Neural cell (in vitro differentiated cells): ENCODE measurements around the gene UBAP2L. TPM values are rescaled to one million over a fixed set of nuclear protein-coding genes. Genes with fewer than 3 reads are reported as not detected.
A peak's percentile ranks its signal among the peaks of the same experiment; 100 is the strongest.

Source experiments
- H2AFZ ChIP-seq: fragments of 200-600, 300-800 bp; sonication (generic), shearing (Covaris generic); 2 replicates; pipeline ENCODE4 v1.6.0; 2014; ENCODE audit warnings: low read depth, mild to moderate bottlenecking, antibody characterized with exemption, low read length, moderate library complexity
- H3F3A ChIP-seq: fragments of 200-600 bp; shearing (Covaris generic); 2 replicates; pipeline ENCODE4 v1.6.1; 2016; ENCODE audit warnings: mild to moderate bottlenecking, moderate library complexity, mixed read lengths, antibody characterized with exemption, low read length; ENCODE audit not compliant: insufficient read depth, poor library complexity, severe bottlenecking
- H3K27ac ChIP-seq: fragments of 200-600, 300-800 bp; sonication (generic), shearing (Covaris generic); 2 replicates; pipeline ENCODE4 v1.5.1; 2014; ENCODE audit warnings: mild to moderate bottlenecking, low read length, moderate library complexity
- H3K27me3 ChIP-seq: fragments of 300-800, 200-600 bp; sonication (generic), shearing (Covaris generic); 2 replicates; pipeline ENCODE4 v1.6.0; 2014; ENCODE audit warnings: mild to moderate bottlenecking, low read depth, low read length, moderate library complexity; ENCODE audit not compliant: insufficient read depth
- H3K36me3 ChIP-seq: fragments of 300-800, 200-600 bp; sonication (generic), shearing (Covaris generic); 2 replicates; pipeline ENCODE4 v1.5.1; 2014; ENCODE audit warnings: mild to moderate bottlenecking, antibody characterized with exemption, low read length, moderate library complexity; ENCODE audit not compliant: insufficient read depth
- H3K4me2 ChIP-seq: fragments of 300-800, 200-600 bp; sonication (generic), shearing (Covaris generic); 2 replicates; pipeline ENCODE4 v1.6.0; 2014; ENCODE audit warnings: mild to moderate bottlenecking, low read length
- H3K4me3 ChIP-seq: fragments of 300-800, 200-600 bp; sonication (generic), shearing (Covaris generic); 2 replicates; pipeline ENCODE4 v1.5.1; 2014; ENCODE audit warnings: mild to moderate bottlenecking, low read length, moderate library complexity
- H3K79me2 ChIP-seq: fragments of 200-600 bp; shearing (Covaris generic); replicated peaks from 2 replicates; pipeline ENCODE4 v1.6.0; 2014; ENCODE audit warnings: mild to moderate bottlenecking, low read length, moderate library complexity; ENCODE audit not compliant: insufficient read depth
- H3K9ac ChIP-seq: fragments of 300-800, 200-600 bp; sonication (generic), shearing (Covaris generic); 2 replicates; pipeline ENCODE4 v1.6.1; 2016; ENCODE audit warnings: mild to moderate bottlenecking, low read length, mixed read lengths
- H3K9me2 ChIP-seq: fragments of 200-600 bp; shearing (Covaris generic); 2 replicates; pipeline ENCODE4 v1.6.1; 2016; ENCODE audit warnings: mild to moderate bottlenecking, low read length, mixed read lengths; ENCODE audit not compliant: insufficient read depth
- H3K9me3 ChIP-seq: fragments of 200-600, 300-800 bp; sonication (generic), shearing (Covaris generic); 2 replicates; pipeline ENCODE4 v1.6.1; 2016; ENCODE audit warnings: mild to moderate bottlenecking, mixed run types, low read length, moderate library complexity, mixed read lengths
- H4K20me1 ChIP-seq: fragments of 200-600 bp; shearing (Covaris generic); 2 replicates; pipeline ENCODE4 v1.6.1; 2016; ENCODE audit warnings: mild to moderate bottlenecking, mixed run types; ENCODE audit not compliant: insufficient read depth
- EP300 ChIP-seq: fragments of 450-650 bp; conservative IDR thresholded peaks from 2 replicates; pipeline ENCODE4 v1.6.1; 2014; ENCODE audit warnings: antibody characterized with exemption, mild to moderate bottlenecking, moderate library complexity; ENCODE audit not compliant: poor library complexity, severe bottlenecking
- EZH2 ChIP-seq: fragments of 200-600, 300-800 bp; shearing (Covaris generic), sonication (generic); IDR thresholded peaks from 2 replicates; pipeline ENCODE4 v1.6.1; 2014; ENCODE audit warnings: antibody characterized with exemption, low read length, borderline replicate concordance, mild to moderate bottlenecking; ENCODE audit not compliant: insufficient read depth, poor library complexity, severe bottlenecking
- MXI1 ChIP-seq: fragments of 450-650 bp; conservative IDR thresholded peaks from 2 replicates; pipeline ENCODE4 v1.6.1; 2014; ENCODE audit warnings: antibody characterized with exemption, mild to moderate bottlenecking; ENCODE audit not compliant: poor library complexity, severe bottlenecking
- POLR2AphosphoS5 ChIP-seq: IDR thresholded peaks from 2 replicates; pipeline ENCODE4 v1.6.1; 2012
- RAD21 ChIP-seq: fragments of 450-650 bp; conservative IDR thresholded peaks from 2 replicates; pipeline ENCODE4 v1.6.1; 2014; ENCODE audit warnings: antibody characterized with exemption, mild to moderate bottlenecking, moderate library complexity
- REST ChIP-seq: IDR thresholded peaks from 2 replicates; pipeline ENCODE4 v1.6.1; 2012; ENCODE audit warnings: borderline replicate concordance
- SMC3 ChIP-seq: fragments of 450-650 bp; conservative IDR thresholded peaks from 2 replicates; pipeline ENCODE4 v1.6.1; 2014; ENCODE audit warnings: antibody characterized with exemption, mild to moderate bottlenecking, moderate library complexity; ENCODE audit not compliant: poor library complexity
- TAF1 ChIP-seq: IDR thresholded peaks from 2 replicates; pipeline ENCODE4 v1.6.1; 2012; ENCODE audit warnings: low read depth
- polyA plus RNA-seq: library from polyadenylated mRNA; depleted of rRNA; stranded (reverse); fragments of >200 nt; gene quantifications from 2 replicates; pipeline ENCODE4 v1.2.3, GENCODE V29; 2014
- TF ChIP-seq, protein P1 (sequence below): fragments of 450-650 bp; IDR thresholded peaks from 2 replicates; pipeline ENCODE4 v1.5.1; 2014; ENCODE audit warnings: antibody characterized with exemption, mild to moderate bottlenecking, moderate library complexity; ENCODE audit not compliant: poor library complexity, severe bottlenecking

UBAP2L gene
- polyA plus RNA-seq, 1 donor from 2014 or later: 44.7 TPM

- Histone ChIP-seq H3K27me3 (no peaks in the 10 kb centered on the region), H3F3A (no peaks in the 10 kb centered on the region), H3K9me3 (no peaks in the 10 kb centered on the region), H3K9me2 (no peaks in the 10 kb centered on the region), H3K27ac (peak overlapping the region; percentile 90), H3K36me3 (no peaks in the 10 kb centered on the region), H3K4me3 (peak overlapping the region; percentile 98), H2AFZ (no peak overlapping the region), H4K20me1 (no peaks in the 10 kb centered on the region), H3K4me2 (peak overlapping the region; percentile 82), H3K9ac (peak overlapping the region; percentile 90), H3K79me2 (peaks cover 57% of the 10 kb centered on the region)
- TF ChIP-seq SMC3 (no peak), RAD21 (no peak)
- TF ChIP-seq, protein P1, sequence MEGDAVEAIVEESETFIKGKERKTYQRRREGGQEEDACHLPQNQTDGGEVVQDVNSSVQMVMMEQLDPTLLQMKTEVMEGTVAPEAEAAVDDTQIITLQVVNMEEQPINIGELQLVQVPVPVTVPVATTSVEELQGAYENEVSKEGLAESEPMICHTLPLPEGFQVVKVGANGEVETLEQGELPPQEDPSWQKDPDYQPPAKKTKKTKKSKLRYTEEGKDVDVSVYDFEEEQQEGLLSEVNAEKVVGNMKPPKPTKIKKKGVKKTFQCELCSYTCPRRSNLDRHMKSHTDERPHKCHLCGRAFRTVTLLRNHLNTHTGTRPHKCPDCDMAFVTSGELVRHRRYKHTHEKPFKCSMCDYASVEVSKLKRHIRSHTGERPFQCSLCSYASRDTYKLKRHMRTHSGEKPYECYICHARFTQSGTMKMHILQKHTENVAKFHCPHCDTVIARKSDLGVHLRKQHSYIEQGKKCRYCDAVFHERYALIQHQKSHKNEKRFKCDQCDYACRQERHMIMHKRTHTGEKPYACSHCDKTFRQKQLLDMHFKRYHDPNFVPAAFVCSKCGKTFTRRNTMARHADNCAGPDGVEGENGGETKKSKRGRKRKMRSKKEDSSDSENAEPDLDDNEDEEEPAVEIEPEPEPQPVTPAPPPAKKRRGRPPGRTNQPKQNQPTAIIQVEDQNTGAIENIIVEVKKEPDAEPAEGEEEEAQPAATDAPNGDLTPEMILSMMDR: no peak
Observed at GRCh38 chr1:154181944-154182343, 38.8 kb upstream of the UBAP2L start.

- Histone ChIP-seq H3K36me3 (no peaks in the 10 kb centered on the region), H3K4me3 (peak overlapping the region; percentile 98), H3K4me2 (peak overlapping the region; percentile 82), H3K9ac (peak overlapping the region; percentile 90), H3K9me2 (no peaks in the 10 kb centered on the region), H4K20me1 (no peaks in the 10 kb centered on the region), H3F3A (no peaks in the 10 kb centered on the region), H2AFZ (peak overlapping the region; percentile 56), H3K27ac (peak overlapping the region; percentile 90), H3K79me2 (peaks cover 52% of the 10 kb centered on the region), H3K27me3 (no peaks in the 10 kb centered on the region), H3K9me3 (no peaks in the 10 kb centered on the region)
- TF ChIP-seq MXI1 (no peak), RAD21 (no peak)
Observed at GRCh38 chr1:154182344-154183045, 38.3 kb upstream of the UBAP2L start.

DNA sequence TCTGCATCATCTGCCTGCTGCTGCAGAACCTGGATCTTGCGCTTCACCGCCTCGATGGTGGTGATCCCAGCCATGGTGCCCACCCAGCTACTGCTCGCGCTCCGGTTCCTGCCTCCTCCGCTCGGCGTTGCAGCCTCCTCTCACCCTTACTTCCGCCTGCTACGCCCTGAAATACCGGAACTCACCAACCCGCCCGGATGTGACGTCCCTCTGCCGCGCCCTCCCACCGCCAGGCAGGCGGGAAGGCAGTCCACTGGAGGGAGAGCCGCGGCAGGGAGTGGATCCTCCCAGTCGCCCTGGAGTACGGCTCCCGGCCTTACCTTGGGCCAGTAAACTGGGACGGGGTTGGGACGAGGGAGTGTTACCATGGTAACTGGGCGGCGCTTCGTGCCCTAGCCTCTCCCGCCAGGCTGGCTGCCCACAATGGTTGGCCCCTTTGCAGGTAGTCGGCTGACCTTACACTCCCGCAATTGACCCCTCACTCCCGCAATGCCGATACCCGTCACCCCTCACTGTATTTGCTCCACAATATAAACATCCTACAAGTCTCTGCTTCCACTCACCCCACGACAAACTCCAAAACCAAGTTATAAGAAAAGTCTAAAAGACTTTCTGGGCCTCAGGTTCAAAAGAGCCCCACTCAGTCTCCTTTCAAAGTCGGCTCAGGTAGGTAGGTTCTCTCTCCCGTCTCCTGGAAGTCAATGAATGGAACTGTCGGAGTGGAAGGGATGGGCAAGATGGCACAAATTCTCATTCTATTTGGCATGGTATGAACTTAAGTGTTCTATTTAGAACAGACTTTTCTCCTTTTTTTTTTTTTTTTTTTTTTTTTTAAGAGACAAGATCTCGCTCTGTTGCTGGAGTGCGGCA lies 37.5 kb upstream of the UBAP2L start:
- Histone ChIP-seq H3K4me3 (peak overlapping the region; percentile 98), H3K36me3 (no peaks in the 10 kb centered on the region), H3K27ac (peak overlapping the region; percentile 90), H3K9me2 (no peaks in the 10 kb centered on the region), H4K20me1 (no peaks in the 10 kb centered on the region), H2AFZ (peak overlapping the region; percentile 93), H3K9me3 (no peaks in the 10 kb centered on the region), H3K9ac (peak overlapping the region; percentile 90), H3K4me2 (peak overlapping the region; percentile 86), H3K27me3 (no peaks in the 10 kb centered on the region), H3K79me2 (peaks cover 44% of the 10 kb centered on the region), H3F3A (no peaks in the 10 kb centered on the region)
- TF ChIP-seq EZH2: no peak
- peak; percentile 37 for TF ChIP-seq RAD21
- peak; percentile 42 for TF ChIP-seq SMC3
- TF ChIP-seq REST: peak; percentile 87
- peak; percentile 86 for TF ChIP-seq MXI1
- TF ChIP-seq EP300: peak; percentile 48
- TF ChIP-seq, protein P1: peak; percentile 44
- peak; percentile 97 for TF ChIP-seq POLR2AphosphoS5
- peak; percentile 96 for TF ChIP-seq TAF1
